ENCODE measurements around the gene UACA.
"Not testable (repeated sequence)": the region's sequence is repeated elsewhere in the genome, so short reads cannot be mapped to it uniquely, and the experiment has no call there.

Gene UACA, protein sequence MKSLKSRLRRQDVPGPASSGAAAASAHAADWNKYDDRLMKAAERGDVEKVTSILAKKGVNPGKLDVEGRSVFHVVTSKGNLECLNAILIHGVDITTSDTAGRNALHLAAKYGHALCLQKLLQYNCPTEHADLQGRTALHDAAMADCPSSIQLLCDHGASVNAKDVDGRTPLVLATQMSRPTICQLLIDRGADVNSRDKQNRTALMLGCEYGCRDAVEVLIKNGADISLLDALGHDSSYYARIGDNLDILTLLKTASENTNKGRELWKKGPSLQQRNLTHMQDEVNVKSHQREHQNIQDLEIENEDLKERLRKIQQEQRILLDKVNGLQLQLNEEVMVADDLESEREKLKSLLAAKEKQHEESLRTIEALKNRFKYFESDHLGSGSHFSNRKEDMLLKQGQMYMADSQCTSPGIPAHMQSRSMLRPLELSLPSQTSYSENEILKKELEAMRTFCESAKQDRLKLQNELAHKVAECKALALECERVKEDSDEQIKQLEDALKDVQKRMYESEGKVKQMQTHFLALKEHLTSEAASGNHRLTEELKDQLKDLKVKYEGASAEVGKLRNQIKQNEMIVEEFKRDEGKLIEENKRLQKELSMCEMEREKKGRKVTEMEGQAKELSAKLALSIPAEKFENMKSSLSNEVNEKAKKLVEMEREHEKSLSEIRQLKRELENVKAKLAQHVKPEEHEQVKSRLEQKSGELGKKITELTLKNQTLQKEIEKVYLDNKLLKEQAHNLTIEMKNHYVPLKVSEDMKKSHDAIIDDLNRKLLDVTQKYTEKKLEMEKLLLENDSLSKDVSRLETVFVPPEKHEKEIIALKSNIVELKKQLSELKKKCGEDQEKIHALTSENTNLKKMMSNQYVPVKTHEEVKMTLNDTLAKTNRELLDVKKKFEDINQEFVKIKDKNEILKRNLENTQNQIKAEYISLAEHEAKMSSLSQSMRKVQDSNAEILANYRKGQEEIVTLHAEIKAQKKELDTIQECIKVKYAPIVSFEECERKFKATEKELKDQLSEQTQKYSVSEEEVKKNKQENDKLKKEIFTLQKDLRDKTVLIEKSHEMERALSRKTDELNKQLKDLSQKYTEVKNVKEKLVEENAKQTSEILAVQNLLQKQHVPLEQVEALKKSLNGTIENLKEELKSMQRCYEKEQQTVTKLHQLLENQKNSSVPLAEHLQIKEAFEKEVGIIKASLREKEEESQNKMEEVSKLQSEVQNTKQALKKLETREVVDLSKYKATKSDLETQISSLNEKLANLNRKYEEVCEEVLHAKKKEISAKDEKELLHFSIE (N-terminal part only)

DNA sequence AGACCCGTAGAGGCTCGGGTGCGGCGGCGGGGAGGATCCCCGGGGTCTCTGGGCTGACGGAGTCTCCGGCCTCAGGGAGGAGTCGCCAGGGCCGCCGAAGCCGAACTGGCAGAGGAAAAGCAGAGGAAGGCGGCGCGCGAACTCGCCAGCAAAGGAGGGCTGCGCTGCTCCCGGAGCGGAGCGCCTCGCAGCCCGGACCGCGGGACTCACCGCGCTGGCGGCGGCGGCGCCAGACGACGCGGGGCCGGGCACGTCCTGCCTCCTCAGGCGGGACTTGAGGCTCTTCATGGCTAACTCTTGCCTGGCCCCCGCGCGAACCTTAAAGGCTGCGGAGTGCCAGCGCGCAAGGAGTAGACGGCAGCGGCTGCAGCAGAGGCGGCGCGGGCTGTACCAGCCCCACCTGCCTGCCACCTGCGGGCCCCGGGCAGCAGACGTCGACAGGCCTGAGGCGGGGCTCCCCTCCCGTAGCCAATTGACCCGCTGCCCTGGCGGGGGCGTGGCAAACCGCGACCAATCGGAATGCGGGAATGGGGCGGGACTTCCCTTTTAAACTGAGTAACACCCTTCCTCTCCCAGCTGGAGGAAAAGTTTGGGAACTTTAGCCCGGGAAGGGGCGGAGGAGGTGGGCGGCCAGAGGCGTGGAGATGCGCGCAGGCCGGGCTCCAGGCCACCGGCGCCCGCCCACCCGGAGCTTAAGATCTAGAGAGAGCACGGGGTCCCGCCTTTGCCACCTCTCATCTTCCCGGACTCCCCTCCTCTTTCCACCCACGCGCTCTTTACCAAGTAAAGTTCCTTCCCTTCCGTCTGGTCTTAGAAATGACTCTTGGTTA lies at the start of gene UACA:
Gene UACA, minus strand, starts transcription at position 439 of the 830 bp plus-strand sequence. Its CDS starts 151 bp downstream, at position 288.
- DNase-seq (ENCODE audit: low read depth), result peak; percentile 69

DNA sequence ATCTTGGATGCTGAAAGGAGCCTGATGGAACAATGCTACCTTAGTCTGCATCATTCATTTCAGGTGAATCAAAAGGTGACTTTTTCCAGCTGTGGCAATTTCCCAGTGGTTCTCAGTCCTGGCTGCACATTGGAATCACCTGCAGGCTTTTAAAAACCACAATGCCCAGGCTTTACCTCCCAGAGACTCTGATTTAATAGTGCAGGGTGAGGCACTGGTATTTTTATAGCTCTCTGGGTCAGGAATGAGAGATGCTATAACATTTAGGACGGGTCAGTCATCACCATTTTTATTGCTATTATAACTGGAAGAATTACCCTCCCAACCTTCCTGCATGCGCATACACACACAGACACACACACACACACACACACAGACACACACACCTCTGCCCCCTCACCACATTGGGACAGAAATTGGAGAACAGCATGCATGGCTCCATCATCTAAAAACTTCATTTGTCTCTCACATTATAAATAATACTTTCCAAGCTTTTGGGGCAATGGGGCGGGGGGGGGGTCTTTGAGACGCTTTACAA lies 49.5 kb upstream of the UACA start:
- no peak for DNase-seq (ENCODE audit: low read depth)

DNA sequence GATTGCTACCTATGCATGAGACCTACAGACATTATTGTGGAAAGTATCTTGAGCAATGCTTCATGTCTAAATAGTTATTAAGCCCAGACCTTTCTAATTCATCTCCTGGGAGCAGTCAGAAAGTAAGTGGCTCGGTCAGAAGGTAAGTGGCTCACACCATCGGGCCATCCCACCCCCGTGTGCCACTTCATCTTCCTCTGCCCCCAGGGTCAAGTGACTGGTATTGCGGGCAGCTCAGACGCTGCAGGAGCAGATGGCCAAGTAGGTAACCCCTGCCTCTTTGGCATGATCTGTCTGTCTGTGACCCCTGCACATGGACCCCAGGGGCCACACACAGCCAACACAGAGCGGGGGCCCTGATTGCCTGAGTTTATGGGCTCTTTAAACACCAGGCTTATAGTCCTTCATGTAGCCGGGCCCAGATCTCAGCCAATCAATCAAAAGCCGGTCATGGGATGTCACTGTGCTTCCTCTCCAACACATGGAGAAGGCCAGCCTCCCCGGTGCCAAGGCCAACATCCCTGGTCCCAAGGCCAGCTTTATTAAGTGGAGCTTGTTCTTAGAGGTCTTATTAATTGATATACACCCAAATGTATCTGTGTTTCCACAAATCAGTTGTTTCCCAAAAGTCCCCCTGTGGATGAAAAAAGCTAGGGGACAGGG lies 47.7 kb upstream of the UACA start:
- no peak for DNase-seq (ENCODE audit: low read depth)

DNA sequence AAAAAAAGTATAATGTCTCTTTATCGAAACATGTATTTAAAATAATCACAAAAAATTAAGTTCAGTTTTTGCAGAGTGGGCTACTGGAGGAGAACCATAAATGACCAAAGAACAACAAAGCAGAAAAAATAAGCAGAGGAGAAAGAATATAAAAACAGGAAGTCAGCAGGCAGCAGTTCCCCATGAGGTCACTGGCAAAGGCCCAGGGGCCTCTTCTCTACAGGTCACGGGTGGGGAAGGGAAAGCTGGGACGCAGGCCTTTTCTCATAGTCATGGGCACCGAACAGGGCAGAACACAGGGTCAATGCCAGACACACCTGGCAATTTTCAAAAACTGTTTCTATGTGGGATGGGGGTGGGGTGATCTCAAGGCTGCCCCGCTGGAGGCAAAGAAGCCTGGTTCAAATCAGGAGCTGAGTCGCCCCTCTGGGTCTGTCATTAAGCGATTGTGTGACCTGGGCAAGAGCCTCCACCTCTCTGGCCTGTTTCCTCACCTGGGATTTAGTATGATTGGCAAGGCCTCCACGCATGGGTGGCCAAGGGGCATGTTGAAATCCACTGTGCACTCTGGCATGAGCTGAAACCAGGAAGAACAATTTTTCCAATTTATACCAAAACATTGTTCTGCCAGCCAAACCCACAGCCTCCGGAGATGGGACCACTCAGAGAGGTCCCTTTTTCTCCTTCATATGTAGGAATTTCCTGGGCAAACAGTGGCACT lies 43.8 kb upstream of the UACA start:
- DNase-seq (ENCODE audit: low read depth), result no peak

DNA sequence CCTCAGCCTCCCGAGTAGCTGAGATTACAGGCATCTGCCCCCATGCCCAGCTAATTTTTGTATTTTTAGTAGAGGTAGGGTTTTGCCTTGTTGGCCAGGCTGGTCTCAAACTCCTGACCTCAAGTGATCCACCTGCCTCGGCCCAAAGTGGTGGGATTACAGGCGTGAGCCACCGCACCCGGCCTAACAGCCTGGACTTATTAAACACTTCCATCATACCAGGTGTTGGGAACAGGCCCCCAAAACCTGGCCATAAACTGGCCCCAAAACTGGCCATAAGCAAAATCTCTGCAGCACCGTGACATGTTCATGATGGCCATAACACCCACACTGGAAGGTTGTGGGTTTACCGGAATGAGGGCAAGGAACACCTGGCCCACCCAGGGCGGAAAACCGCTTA lies 41.0 kb upstream of the UACA start:
- not testable (repeated sequence) for DNase-seq (ENCODE audit: low read depth)

DNA sequence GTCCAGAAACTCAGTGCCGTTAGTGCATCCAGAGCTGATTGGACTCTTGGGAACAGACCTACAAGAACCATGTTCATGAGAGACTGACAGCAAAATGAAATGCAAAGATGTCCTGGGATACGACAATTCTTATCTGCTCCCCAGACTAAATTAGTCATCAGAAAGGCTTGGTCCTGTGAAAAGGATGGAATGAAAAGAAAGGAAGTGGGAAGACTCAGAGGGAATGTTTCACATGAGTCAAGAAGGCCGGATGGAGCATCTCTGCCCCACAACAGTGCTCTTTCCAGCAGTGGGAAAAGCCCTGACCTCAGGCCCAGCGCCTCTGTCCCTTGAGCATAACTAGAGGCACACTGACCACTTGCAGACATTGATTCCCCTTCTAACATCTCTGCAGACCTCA lies 39.3 kb upstream of the UACA start:
- DNase-seq (ENCODE audit: low read depth), result no peak

DNA sequence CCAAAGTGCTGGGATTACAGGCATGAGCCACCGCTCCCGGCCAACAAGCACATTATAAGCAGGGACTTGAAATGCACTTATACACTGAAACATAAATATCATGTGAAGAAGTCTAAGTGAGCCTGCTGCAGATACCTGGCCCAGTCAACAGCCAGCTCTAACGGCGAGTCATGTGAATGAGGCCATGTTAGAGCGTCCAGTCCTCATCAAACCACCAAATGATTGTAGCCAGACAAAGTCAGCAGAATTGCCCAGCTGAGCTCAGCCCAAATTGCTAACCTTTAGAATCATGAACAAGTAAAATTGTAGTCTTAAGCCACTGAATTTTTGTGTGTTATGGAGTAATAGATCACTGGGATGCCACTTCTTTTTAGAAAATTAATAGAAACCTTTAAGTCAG lies 37.8 kb upstream of the UACA start:
- no peak for DNase-seq (ENCODE audit: low read depth)

DNA sequence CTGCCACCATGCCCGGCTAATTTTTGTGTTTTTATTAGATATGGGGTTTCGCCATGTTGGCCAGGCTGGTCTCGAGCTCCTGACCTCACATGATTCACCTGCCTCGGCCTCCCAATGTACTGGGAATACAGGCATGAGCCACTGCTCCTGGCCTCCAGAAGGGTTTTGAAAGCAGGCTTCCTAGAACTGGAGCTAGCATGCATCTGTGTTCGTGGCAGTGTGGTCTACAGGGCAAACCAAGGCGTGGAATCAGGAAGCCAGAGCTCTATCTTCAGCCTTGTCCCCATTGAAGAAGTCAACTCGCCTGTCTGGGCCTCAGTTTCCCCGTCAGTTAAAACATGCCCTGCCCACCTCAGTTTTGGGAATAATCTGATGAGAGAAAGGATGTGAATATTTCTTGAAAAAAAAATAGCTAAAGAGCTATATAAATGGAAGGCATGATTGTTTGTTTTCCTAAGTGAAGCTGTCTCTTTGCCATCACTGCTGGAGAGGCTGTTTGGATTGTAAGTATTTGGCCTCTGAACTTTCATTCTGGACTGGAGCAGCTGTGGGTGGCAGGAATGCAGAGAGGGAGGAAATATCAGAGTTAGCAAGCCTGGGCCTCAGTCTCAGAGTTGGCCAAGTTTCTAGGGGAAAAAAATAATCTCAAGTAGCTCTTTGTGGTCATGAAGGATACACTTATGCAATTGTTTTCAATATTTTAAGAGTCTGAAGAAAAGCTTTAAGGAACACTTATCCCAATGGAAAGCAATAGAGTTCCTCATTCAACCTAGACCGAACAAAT lies 36.5 kb upstream of the UACA start:
- no peak for DNase-seq (ENCODE audit: low read depth)

DNA sequence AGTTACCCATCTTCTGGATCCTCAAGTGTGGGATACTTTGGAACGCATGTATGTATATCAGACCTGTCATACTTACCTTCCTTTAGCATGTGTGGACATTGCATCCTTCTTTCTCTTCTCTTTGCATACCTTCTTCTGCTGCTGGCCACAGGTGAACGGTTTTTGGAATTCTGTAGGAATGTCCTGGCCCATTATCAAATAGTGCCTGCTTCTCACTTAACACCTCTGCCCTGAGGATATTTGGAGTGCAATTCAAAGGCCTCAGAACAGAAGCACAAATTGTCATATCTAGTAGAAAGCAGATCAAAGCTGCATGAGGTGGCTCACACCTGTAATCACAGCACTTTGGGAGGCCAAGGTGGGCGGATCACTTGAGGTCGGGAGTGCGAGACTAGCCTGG lies 34.1 kb upstream of the UACA start:
- no peak for DNase-seq (ENCODE audit: low read depth)

DNA sequence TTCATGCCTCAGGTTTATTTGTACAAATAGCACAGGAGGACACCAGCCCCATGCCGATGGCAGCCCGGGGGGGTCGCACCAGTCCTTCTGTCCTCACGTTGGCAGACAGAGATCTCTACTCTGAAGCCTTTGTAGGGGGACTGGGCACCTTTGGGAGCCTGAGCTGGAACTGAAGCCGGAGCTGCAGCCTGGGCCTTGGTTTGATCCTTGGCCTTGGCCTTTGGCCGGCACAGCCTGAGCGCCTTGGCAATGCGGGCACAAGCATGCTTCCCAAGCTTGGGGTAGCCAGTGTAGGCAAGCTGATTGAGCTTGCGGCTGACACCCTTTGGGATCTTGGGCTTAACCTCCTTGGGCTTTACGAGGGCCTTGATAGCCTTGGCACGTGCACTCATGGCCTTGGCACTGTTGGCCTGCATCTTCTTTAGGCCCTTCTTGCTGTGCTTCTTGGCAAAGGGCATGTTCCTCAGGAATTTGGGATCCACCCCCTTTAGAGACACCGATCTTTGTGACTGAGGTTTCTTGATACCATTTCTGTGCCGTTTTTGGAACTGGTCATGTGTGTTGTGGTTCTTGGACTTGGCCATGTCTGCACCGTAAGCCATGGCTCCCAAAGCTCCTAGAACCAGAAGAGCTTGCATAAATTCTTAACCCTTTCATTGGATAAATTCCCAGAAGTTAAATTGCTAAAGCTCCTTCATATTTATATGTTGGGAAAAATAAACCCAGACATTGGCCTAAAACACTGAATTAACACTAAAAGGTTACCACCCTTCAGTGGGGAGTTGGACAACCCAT lies 33.4 kb upstream of the UACA start:
- DNase-seq (ENCODE audit: low read depth), result no peak

DNA sequence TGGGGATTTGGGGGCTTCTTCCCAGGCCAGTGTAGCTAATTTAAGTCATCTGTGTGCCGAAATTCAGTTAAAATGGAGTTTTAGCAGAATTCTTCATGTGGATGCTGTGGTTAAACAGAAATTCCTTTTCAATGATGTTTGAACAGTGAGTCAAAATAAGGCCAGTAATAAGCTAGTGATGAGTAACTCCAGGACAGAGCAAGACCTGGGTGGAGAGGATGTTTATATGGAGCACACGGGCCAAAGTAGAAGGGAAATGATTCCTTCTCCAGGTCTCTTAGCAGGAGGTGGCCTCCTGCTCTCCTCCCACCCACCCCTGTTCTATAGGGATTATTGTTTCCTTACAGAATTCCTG lies 31.9 kb upstream of the UACA start:
- DNase-seq (ENCODE audit: low read depth), result no peak

DNA sequence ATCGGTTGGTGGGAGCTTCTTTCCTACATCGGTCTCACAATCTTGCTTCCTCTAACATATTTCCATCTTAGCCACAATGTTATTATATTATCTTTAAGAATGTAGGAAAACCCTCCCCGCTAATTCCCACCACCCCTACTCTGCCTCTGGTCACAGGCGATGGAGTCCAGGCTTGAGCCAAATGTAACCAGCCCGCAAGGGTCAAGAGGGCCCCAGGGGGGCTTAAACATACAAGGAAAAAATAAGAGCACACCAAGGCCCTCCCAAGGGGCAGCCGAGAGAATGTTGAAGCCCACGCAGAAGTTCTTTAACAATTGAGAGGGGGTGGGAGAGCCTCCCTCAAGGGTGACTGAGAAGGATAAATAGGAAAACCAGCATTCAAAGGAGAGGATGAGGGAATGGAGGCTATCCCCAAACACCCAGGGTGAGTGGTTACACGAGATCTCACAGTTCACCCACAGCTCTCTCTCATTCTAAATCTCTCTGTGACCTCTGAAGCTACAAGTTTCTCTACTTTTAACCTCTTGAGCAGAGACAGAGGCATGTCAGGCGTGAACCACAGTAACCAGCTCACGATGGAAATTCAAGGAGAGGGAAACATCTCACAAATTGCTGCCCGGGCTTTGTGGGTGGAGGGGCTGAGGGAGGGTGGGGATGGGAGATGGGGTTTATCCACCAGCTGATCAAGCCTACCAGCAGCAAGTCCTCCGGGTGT lies 31.4 kb upstream of the UACA start:
- DNase-seq (ENCODE audit: low read depth), result no peak

DNA sequence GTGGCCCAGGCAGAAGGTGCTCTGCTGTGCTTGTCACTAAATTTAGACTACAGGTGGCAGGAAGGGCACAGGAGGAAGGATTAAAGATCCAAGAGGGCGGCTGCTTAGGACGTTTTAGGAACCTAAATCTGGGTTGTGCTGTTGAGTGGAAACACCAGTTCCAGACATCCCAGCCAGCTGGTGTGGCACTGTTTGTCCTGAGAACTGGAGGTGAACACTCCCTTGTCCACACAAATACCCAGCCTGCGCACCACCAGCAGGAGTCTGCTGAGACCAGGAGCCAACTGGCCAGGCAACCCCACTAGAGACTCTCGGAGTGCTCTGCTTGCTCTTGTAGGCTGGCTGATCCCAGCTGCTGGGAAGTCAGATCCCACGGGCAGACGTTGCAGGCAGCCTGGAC lies 30.3 kb upstream of the UACA start:
- DNase-seq (ENCODE audit: low read depth), result no peak

DNA sequence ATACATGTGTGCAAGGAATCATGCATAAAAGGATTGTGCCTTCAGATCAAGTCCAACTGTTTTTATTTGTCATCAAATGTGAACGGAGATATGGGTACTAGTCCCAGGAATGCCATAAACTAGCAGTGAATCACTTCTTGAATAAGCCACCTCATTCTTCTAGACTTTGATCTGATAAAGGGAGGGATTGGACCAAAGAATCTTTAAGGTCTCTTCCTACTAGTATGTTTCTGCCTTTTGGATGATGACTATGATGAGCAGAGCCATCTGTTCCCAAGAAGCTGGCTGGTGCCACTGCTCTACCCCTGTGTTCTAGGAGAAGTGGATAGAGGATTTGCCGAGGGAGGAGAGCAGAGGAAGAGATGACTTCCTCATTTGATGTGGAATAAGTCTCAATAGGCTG lies 28.8 kb upstream of the UACA start:
- DNase-seq (ENCODE audit: low read depth), result no peak

DNA sequence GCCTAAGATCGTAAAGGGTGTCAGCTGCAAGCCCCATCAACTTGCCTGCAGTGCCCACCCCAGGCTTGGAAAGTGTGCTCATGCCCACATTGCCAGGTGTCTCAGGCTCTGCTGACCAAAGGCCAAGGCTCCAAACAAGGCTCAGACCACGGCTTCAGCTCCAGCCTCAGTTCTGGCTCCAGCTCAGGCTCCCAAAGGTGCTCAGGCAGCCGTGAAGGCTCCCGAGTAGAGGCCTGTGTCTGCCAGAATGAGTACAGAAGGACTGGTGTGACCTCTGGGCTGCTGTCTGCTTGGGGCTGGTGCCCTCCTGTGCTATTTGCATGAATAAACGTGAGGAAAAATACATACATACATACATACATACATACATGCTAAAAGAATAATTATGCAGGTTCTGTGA lies 27.9 kb upstream of the UACA start:
- no peak for DNase-seq (ENCODE audit: low read depth)

DNA sequence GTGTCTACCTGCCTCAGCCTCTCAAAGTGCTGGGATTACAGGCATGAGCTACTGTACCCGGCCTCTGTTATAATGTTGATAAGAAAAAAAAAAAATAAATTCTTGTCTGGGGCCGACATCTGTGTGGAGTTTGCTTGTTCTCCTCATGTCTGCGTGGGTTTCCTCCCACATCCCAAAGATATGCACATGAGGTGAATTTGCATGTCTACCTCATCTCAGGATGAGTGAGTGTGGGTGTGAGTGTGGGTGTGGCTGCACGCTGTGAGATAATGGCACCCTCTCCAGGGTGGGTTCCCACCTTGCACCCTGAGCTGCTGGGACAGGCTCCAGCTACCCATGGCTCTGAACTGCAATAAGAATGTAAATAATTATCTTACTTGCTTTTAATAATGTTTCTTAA lies 25.9 kb upstream of the UACA start:
- DNase-seq (ENCODE audit: low read depth), result no peak

DNA sequence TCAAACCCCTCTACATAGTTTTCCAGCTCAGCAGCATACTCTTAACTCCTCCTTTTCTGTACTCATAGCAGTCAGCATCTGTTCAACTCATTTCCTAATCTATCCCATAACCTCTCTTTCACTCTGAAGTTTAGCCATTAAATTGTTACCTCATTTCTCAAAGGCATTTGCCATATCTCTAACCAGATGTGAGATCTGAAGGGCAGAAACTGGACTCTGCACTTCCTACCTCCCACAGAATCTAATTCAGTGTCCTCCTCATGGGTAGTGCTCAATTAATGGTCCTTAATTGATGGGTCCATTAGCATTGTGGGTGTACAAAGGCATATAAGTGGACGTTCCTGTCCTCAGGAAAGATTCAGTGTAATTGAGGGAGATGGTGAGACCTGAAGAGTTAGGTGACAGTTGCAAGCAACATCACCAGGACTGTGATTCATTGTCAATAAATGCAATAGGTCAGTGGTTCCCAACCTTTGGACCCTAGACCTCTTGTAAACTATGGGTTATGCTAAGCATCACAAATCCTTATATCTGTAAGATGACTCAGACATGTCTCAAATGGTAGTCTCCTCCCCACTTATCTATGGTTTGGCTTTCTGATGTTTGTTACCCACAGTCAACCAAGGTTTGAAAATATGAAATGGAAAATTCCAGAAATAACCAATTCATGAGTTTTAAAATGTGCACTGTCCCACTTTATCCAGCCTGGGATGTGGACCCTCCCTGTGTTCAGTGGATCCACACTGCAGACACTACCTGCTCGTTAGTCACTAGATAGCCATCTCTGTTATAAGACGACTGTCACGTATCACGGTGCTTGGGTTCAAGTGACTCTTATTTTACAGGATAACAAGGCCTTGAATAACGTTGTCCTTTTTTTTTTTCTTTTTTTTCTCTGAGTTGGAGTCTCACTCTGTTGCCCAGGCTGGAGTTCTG lies 25.0 kb upstream of the UACA start:
- DNase-seq (ENCODE audit: low read depth), result no peak

Measured in activated T-cell treated with anti-CD3 and anti-CD28 coated beads for 24 hours (primary cell).